Measurements from ENCODE around the gene OR51S1. TPM values are rescaled to one million over a fixed set of nuclear protein-coding genes. Genes with fewer than 3 reads are reported as not detected.
"Not testable (repeated sequence)": the region's sequence is repeated elsewhere in the genome, so short reads cannot be mapped to it uniquely, and the experiment has no call there.

The OR51S1 gene, protein sequence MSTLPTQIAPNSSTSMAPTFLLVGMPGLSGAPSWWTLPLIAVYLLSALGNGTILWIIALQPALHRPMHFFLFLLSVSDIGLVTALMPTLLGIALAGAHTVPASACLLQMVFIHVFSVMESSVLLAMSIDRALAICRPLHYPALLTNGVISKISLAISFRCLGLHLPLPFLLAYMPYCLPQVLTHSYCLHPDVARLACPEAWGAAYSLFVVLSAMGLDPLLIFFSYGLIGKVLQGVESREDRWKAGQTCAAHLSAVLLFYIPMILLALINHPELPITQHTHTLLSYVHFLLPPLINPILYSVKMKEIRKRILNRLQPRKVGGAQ
- total RNA-seq, result not detected

DNA sequence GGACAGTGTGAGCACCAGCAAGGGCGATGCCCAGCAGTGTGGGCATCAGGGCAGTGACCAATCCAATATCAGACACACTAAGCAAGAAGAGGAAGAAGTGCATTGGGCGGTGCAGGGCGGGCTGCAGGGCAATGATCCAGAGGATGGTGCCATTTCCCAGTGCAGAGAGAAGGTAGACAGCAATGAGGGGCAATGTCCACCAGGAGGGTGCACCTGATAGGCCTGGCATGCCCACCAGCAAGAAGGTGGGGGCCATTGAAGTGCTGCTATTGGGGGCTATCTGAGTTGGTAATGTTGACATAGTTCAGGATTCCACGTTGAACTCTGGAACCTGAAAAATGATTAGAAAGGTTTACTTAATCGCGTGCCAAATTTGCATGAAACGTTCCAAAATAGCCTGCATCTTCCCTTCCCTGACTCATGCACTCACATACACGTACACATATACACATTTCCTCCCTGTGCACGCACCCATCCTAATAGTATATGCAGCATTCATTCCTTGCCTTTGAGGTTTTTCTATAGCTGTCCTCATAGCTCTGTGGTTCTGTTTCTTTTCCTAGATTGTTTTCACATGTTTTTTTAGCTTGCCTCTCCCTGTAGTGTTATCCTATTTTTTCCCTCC, at the start of gene OR51S1:
Gene OR51S1, minus strand, starts transcription at position 301 of the 625 bp plus-strand sequence. Its CDS starts 0 bp downstream, at position 301.
- no peak for DNase-seq

DNA sequence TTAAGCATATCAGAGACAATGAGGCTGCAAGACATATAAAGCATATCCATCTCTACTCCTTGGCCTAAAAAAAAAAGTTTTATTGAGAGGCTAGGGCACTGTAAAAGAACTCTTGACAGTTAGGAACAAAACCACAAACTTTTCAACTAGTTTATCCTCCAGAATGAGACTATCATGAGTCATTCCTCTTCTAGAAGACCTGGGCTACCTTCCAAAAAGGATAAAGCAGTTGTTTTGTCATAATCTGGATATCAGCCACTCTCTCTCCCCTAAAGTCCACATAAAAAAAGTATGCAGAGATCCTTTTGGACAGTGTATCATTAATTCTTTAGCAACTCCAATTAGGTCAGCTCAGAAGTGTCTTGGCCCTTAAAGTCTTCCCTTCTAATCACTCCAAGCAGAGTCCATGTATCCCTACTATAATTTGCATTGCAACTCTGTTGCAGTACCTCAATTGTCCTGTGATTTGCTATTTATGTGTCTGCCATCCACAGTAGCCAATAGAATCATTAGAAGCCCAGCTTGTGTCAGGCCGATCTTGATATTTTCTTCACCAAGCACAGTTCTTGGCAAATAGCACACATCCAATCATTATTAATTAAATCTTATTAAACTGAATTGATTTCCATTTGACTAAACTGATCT, 43.1 kb upstream of the OR51S1 start:
- DNase-seq, result no peak

DNA sequence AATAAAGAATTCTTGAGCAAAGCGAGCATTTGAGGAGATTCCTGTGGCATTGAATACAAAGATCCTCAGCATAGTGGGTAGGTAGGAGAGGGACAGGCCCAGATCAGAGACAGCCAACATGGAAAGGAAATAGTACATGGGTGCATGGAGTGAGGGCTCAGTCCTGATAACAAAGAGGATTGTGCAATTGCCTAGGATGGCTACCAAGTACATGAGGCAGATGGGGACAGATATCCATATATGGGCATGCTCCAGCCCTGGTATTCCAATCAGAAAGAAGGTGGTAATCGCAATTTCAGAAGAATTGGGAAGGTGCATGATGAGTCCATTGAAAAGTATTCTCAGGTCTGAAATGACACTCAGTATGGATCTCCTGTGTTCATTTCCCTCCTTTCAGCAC, 41.3 kb upstream of the OR51S1 start:
- DNase-seq, result no peak

DNA sequence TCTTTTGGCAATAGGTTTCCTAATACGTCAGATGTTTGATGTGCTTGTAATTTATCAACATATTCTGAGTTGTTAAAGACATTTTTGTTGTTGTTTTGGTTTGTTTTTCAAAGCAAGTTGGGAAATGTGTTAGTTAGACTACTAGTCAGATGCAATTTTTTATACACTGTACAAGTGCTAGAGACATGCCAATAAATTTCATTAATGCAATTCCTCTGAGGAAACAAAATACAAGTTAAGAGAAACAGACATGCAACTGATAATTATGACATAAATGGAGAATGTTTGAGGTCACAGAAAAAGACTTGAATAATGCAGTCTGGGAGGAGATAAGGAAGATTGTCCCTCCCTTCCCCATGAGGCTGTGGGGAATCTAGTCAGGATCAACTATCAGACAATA, 38.6 kb upstream of the OR51S1 start:
- no peak for DNase-seq

DNA sequence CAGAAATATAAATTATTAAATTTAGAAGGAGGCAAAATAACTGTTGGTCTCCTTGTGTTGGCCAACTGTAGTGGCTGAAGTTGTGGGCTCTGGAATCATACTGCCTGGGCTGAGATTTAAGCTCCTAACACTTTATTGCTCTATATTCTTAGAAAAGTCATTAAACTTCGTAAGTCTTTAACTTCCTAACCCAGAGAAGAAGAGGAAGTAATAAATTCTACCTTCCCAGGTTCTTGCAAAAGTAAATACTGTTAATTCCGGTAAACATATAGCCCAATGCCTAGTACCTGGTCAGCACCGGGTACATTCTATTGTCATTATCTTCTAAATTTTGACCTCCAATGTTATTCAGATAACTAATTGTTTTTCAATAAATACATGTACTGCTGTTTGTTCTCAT, 37.2 kb upstream of the OR51S1 start:
- no peak for DNase-seq

DNA sequence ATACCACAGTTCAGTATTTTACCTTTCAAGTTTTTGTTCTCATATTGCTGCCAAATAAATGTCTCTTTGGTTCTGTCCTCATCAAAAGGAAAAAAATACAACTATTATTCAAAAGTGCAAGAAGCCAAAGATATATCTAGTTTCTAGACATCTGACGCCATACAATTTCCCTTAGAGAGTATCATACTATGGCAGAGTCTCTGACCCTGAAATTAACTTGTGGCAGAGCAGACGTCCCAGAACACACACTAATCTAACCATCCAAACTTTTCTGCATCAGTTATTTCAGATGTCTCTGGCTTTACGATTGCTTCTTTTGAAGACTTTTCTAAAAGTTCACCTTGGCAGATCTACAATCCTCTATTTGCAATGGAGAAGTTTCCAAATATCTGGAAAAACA, 35.4 kb upstream of the OR51S1 start:
- no peak for DNase-seq

DNA sequence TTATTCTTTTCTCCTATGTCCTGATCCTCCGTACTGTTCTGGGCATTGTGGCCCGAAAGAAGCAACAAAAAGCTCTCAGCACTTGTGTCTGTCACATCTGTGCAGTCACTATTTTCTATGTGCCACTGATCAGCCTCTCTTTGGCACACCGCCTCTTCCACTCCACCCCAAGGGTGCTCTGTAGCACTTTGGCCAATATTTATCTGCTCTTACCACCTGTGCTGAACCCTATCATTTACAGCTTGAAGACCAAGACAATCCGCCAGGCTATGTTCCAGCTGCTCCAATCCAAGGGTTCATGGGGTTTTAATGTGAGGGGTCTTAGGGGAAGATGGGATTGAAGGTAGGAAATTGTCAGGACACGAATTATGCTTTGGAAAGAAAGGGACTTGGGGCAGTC, 33.5 kb upstream of the OR51S1 start:
- no peak for DNase-seq

DNA sequence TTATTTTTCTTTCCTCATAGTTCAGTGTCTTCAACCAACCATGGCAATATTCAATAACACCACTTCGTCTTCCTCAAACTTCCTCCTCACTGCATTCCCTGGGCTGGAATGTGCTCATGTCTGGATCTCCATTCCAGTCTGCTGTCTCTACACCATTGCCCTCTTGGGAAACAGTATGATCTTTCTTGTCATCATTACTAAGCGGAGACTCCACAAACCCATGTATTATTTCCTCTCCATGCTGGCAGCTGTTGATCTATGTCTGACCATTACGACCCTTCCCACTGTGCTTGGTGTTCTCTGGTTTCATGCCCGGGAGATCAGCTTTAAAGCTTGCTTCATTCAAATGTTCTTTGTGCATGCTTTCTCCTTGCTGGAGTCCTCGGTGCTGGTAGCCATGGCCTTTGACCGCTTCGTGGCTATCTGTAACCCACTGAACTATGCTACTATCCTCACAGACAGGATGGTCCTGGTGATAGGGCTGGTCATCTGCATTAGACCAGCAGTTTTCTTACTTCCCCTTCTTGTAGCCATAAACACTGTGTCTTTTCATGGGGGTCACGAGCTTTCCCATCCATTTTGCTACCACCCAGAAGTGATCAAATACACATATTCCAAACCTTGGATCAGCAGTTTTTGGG, 33.0 kb upstream of the OR51S1 start, which contains the start of gene OR51T1:
Gene OR51T1, plus strand, starts transcription at position 41 of the 641 bp plus-strand sequence. Its CDS starts 0 bp downstream, at position 41.
- DNase-seq, result no peak

DNA sequence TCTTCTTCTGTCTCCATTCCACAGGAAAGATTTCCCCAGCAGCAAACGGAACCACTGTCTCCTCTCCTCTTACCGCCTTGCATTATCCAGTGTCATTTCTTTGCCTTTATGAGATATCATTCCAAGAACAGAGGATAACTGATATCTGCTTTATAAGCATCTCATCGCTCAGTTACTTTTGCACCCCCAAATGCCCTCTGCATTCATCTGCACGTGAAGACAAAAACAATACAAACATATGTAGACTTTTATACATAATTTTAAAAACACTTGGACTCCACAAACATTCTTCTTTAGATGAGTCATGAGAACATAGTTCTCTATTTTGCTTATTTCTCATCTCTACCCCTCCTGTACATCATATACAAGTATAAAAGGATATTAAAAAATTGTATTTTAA, 32.2 kb upstream of the OR51S1 start:
- DNase-seq, result no peak

DNA sequence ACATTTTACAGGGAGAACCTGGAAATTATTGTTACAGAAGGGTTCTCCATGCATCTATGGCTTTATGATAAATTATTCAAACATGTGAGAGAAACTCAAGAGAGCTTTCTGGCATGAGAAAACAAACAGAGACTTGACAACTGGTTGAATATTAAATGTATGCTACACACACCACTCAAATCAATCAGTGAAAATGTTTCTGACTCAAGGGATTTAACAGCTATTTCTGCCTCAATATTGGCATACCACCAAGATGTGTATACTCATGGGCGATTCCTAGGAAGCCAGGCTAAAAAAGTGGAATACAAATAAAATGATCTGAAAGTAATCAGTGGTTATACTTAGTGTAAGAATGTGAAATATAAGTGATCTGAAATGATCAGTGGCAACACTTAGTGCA, 16.8 kb upstream of the OR51S1 start:
- no peak for DNase-seq

DNA sequence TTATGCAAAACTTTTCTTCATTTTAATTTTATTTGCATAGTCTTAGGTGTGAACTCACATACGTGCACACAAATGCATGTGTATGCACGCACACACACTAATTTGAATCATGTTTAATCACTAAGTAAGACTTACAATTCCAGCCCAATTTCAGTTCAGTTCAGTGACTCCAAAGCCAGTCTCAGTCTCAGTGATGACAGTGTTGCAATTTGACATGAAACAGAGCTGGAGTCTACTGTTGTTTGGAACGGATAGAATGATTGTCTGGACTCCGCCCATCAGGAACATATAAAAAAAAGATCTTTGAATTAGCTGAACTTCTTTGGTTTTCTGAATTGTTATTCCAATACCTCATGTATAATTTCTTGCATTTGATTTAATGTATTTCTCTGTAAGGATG, 14.9 kb upstream of the OR51S1 start:
- DNase-seq, result no peak

DNA sequence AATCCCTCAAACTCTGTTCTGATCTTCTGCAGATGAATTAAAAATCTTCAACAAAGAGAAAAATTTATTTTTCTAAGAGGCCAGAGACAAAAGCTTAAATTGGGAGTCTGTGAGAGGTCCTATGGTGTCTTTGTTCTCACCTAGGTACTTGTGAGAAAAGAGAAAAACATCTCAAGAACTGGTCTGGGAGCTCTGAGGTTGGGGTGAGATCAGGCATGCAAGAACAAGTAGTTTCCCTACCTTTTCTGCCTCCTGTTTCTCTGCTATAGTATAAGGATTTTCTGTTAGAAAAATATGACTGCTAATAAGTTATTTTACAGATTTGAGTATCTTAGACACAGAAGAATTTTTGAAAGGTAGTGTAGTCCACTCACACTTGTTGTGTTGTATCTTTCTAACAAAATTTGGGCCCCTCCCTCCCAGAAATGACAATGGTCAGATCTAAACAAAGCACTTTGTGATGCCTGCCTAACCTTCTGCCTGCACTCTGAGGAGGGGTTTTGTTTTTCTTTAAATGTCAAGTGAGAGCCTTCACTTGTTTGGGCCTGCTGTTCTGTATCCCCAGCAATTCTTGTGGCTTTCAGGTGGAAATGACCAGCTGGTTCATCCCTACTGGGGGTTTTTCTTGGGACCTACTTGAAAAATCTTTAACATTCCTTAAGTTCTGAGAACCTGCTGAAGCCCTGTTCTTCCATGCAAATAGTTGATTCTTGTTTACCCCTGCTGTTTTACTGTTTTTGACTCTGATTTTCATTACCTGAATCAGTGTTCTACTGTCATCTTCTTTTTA, 13.6 kb upstream of the OR51S1 start:
- DNase-seq, result no peak

DNA sequence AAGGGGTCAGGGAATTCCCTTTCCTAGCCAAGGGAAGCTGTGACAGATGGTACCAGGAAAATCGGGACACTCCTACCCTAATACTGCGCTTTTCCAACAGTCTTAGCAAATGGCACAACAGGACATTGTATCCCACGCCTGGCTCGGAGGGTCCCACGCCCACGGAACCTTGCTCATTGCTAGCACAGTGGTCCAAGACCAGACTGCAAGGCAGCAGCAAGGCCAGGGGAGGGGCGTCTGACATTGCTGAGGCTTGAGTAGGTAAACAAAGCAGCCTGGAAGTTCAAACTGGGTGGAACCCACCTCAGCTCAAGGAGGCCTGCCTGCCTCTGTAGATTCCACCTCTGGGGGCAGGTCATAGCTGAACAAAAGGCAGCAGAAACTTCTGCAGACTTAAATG, 5.3 kb upstream of the OR51S1 start:
- DNase-seq, result not testable (repeated sequence)

DNA sequence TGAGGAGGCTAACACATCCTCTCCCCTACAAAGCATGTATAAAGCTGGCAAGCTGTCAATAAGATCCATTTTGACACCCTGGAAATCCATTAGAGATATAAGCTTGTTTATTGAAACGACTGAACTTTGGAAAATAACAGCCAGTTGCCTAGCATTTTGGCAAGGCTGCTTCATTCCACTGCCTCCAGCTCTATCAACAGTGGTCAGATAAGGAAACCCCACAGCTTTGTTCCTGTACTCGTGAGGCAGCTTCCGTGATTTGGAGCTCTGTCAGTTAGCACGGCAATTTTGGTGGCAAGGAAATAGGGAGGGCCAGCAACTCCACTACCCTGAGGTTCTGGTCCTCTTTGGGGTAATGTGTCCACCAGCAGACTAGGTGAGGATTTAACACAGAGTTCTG, 2.0 kb upstream of the OR51S1 start:
- no peak for DNase-seq

DNA sequence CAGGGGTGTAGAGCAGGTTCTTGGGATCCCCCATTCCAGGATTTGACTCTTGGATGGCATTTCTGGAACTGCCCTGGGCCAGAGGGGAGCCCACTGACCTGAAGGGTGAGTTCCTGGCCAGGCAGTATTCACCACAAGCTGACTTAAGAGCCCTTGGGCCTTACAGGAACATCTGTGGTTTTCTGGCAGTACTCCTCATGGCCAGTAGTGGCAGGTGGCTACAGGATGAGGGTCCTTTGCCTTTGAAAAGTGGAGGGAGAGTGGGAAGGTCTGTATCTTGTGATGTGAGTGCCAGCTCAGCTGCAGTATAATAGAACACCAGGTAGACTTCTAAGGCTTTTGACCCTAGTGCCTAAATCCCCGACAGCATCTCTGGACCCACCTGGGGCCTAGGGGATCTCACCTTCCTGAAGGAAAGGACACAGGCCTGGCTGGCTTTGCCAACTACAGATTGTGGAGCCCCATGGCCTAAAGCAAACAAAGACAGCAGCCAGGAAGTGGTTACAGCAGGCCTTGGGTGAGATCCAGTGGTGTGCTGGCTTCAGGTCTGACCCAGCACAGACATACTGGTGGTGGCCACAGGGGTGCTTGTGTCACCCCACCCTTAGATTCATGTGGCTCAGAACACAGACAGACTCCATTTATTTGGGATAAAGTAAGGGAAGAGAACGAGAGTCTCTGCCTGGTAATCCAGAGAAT, 9.0 kb downstream of the OR51S1 start:
- no peak for DNase-seq

DNA sequence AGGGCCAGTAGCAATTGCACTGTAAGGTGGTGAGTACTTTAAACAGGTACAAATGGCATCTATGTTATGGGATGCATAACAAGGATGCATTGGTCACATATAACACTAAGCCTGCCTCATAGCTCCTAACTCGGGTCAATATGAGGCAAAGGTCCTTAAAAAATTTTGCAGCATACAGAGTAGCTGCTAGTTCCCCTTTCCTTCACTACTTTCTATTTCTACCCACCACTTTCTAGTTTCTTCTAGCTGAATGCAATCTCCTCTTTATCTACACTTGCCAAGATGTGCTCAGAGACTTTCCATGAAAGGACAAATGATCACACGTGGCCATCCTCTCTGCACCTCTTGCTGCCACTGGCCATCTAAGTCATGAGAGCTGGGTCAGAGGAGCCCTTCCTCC, 18.1 kb downstream of the OR51S1 start:
- DNase-seq, result no peak

DNA sequence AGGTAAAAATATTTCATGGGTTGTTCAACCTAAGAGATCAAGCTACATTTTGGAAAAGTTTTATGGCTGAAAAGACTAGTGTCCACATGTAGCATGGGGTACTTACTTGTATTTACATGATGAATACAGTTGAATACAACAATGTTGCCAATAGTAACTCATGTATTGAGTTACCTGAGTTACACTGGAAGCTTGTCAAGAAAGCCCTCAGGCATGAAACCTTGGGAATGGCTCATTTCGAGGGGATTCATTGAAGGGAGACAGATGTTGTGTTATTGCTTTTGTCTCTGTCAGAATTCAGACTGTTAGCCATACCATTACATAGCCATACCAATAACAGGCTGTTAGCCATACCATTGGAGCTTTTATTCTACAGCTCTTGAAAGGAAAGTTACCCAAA, 18.7 kb downstream of the OR51S1 start:
- no peak for DNase-seq

DNA sequence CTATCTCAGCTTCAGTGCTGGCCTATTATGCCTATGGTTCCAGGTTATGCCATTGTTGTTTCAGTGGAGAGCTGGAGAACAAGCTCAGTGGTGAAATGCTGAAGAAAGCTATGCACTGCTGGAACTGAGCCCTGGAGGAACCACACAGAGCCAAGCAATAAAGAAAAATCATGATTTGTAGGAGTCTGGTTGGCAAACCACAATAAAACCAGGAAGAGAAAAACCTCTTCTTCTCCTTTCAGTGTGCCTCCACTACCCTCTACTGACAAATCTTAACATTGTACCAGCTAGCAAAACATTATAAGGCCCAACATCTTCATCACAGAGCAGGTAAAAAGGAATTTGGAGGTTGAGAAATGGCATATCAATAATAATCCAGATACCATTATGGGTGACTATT, 22.6 kb downstream of the OR51S1 start:
- DNase-seq, result no peak

DNA sequence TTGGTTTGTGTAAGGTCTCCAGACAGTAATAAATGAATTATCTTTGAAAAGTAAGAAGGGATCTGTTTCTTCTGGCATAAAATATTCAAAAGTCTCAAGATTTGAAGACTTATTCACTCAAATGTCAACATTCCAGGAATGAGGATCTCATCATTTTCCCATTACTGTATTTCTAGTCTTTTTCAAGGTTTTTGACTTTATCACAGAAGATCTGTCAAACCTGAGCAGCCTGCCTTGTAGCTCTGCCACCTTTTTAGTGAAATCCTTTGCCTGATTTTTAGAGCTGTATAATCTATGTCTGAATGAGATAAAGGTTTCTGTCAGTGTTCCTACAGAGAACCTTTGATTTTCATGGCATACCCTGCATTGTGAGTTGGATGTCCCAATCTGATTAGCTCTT, 23.9 kb downstream of the OR51S1 start:
- DNase-seq, result no peak

DNA sequence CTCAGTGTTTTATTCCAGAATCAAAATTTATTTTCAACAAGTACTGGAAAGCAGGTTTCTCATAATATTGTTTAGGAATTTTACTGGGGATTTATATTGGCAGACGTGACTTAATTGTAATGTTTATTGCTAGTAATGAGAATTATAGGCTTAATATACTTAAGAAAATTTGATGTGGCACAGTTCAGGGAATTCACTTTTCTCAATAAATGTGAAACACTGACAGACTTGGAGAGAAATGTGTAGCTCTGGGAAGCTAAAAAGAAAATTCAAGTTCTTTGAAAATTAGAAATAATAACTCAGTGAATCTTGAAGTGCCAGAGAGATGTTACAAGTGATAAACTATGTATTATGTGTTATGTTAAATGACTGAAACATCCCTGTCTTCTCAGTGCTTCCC, 28.0 kb downstream of the OR51S1 start, which contains the start of gene OR51F2:
Gene OR51F2, plus strand, starts transcription at position 301 of the 400 bp plus-strand sequence. CDS start 101 bp downstream, outside the sequence.
- no peak for DNase-seq

DNA sequence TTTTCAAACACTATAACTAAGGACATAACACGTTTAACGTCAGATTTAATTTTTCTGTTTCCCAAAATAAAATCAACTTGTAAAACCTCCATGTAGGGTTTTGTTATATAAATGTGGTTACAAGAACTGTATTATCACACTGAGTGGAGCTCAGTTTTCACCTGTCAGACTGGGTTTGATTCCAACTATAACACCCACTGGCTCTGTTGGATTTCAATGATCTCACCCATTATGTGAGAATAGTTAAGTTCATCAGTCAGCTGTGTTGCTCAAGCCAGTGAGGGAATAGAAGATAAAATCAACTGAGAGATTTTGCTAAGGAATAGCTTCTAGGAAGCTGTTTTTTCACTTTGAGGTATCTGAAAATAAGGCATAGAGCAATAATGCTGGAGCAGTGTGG, 39.8 kb downstream of the OR51S1 start:
- DNase-seq, result no peak

Data from skin of body (tissue), 2 donors.